K562 (cell line): ENCODE data around the gene CTXN1. TPM values are rescaled to one million over a fixed set of nuclear protein-coding genes. Genes with fewer than 3 reads are reported as not detected.

Experiments used
- BCOR ChIP-seq: fragments of 450-650 bp; IDR thresholded peaks from 2 replicates; pipeline ENCODE4 v1.6.1; 2016
- CTCFL ChIP-seq: IDR thresholded peaks from 2 replicates; pipeline ENCODE4 v1.6.1; 2011; ENCODE audit warnings: borderline replicate concordance, low read depth, mild to moderate bottlenecking, moderate library complexity, low read length; ENCODE audit not compliant: insufficient read depth, poor library complexity, severe bottlenecking
- EGR1 ChIP-seq: fragments of 450-650 bp; conservative IDR thresholded peaks from 2 replicates; pipeline ENCODE4 v1.6.1; 2017; ENCODE audit warnings: mild to moderate bottlenecking
- EP400 ChIP-seq: fragments of 450-650 bp; IDR thresholded peaks from 2 replicates; pipeline ENCODE4 v1.6.1; 2017; ENCODE audit warnings: antibody characterized with exemption, mild to moderate bottlenecking, moderate library complexity
- ETV5 ChIP-seq: sonication (generic); formaldehyde crosslinking; IDR thresholded peaks from 2 replicates; pipeline ENCODE4 v1.4.0; 2020; ENCODE audit warnings: low read depth, mild to moderate bottlenecking, missing genetic modification reagents
- HBP1 ChIP-seq: fragments of 450-650 bp; formaldehyde crosslinking; IDR thresholded peaks from 2 replicates; pipeline ENCODE4 v1.4.0; 2022; ENCODE audit warnings: missing genetic modification characterization
- HMGN3 ChIP-seq: IDR thresholded peaks from 2 replicates; pipeline ENCODE4 v1.6.1; 2011; ENCODE audit warnings: borderline replicate concordance, low read depth, mild to moderate bottlenecking, mixed read lengths, low read length; ENCODE audit not compliant: insufficient read length; ENCODE audit errors: extremely low read depth
- KLF6 ChIP-seq: fragments of 250-450 bp; sonication (Bioruptor Pico); IDR thresholded peaks from 2 replicates; pipeline ENCODE4 v1.4.0; 2020; ENCODE audit warnings: mild to moderate bottlenecking, moderate library complexity, borderline replicate concordance
- MLLT1 ChIP-seq, 2 experiments: fragments of 450-650 bp; IDR thresholded peaks; 2 replicates each; pipeline ENCODE4 v1.6.1; 2016
- MTA1 ChIP-seq: fragments of 450-650 bp; IDR thresholded peaks from 2 replicates; pipeline ENCODE4 v1.6.1; 2017; ENCODE audit warnings: borderline replicate concordance
- NR2C2 ChIP-seq, 2 experiments: fragments of 200-800 bp in 1 of 2; sonication (Bioruptor generic) in 1 of 2; sonication (generic) in 1 of 2; formaldehyde crosslinking in 1 of 2; IDR thresholded peaks; 2 replicates each; pipeline versions ENCODE4 v1.6.1 to v1.8.0; 2016 to 2022; ENCODE audit warnings: mild to moderate bottlenecking in 1 of 2, missing compliant biosample characterization in 1 of 2, missing genetic modification characterization in 1 of 2, missing genetic modification reagents in 1 of 2
- POLR2B ChIP-seq: fragments of 450-650 bp; IDR thresholded peaks from 2 replicates; pipeline ENCODE4 v1.6.1; 2018; ENCODE audit warnings: low read depth; ENCODE audit not compliant: partially characterized antibody
- RNF2 ChIP-seq: sonication (generic); IDR thresholded peaks from 2 replicates; pipeline ENCODE4 v1.6.1; 2016
- VEZF1 ChIP-seq: fragments of 200-800 bp; sonication (Bioruptor generic); IDR thresholded peaks from 2 replicates; pipeline ENCODE4 v1.6.1; 2017; ENCODE audit warnings: missing genetic modification characterization, missing compliant biosample characterization
- ZNF316 ChIP-seq: fragments of 450-650 bp; IDR thresholded peaks from 2 replicates; pipeline ENCODE4 v1.6.1; 2016
- ZNF695 ChIP-seq: fragments of 450-650 bp; formaldehyde crosslinking; IDR thresholded peaks from 2 replicates; pipeline ENCODE4 v1.4.0; 2020; ENCODE audit warnings: mild to moderate bottlenecking, moderate library complexity
- polyA plus RNA-seq, 8 experiments: library from polyadenylated mRNA; depleted of rRNA in 4 of 8; stranded (reverse) in 5 of 8; unstranded in 3 of 8; fragments of >200 nt; fragmentation: Nextera tagmentation in 2 of 8; fragmentation: Illumina TruSeq in 1 of 8; extraction: Ambion mirVana in 2 of 8; extraction: Trizol in 1 of 8; gene quantifications; 2 replicates each; pipeline versions ENCODE4 v1.2.1 to v1.2.3, GENCODE V29; 2011 to 2014; ENCODE audit warnings: inconsistent platforms in 1 of 8, missing spikeins in 1 of 8
- total RNA-seq, 7 experiments: library from RNA; depleted of rRNA in 6 of 7; stranded (reverse); fragments of >200 nt in 6 of 7; fragmentation: Illumina TruSeq in 2 of 7; extraction: Trizol in 2 of 7; gene quantifications; 2 replicates each; pipeline versions ENCODE4 v1.2.1 to v1.2.3, GENCODE V29; 2011 to 2021; ENCODE audit warnings: low replicate concordance in 1 of 7
- TF ChIP-seq, protein P1 (sequence below): fragments of 450-650 bp; formaldehyde crosslinking; IDR thresholded peaks from 2 replicates; pipeline ENCODE4 v1.4.0; 2022; ENCODE audit warnings: missing genetic modification characterization

CTXN1 gene
- total and polyA plus RNA-seq, 9 of the 15 experiments (the other 6 are each of a cell fraction or from before 2014, with no cell fraction given), result 0.15 to 37.4 (median 1.8) TPM; not detected in 2

DNA sequence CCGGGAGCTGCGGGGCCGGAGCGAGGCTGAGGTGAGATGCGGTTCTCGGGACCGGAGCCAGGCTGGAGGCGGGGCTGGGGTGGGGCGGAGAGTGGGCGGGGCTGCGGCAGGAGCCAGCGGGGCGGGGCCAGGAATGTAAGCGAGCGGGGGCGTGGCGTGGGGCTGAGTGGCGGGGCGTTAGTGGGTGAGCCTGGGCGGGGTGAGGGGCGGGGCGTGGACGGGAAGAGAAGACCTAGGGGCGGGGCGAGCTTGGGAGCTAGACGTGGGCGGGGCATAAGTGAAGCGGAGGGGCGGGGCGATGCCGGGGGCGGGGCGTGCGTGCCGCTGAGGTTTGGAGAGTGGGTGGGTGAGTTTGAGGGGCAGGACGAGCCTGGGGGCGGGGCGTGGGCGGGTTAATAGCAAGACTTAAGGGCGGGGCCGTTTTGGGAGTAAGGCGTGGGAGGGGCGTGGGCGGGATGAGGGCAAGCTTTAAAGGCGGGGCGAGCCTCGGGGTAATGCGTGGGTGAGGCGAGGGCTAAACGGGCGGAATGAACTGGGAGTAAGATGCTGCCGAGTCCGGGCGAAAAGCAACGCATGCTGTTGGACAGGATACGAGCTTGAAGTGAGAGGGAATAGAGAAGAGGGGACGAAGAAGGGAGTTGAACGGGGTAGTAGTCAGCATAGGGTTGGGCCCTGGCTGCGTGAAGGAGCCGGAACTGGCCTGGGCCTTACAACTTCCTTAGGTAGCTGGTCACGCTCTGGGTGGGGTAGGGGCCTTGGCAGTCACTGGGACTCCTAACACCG lies 5.2 kb downstream of the CTXN1 start (continued):
- 0 out of 4 replicates have a peak, but pooled peaks of 1 of the 2 experiments have one; percentile 26 for TF ChIP-seq MLLT1 (IDR thresholded peaks at IDR 0.05)
- TF ChIP-seq EGR1, result peak; percentile 100
- TF ChIP-seq CTCFL, result no peak
- TF ChIP-seq KLF6 (CRISPR knock-in tag), result 0 out of 2 replicates have a peak, but pooled peaks have one; percentile 48
- peak; percentile 64 for TF ChIP-seq BCOR
- TF ChIP-seq ZNF695, result peak; percentile 42; the same call in 1 of the 2 replicates
- TF ChIP-seq NR2C2 (CRISPR knock-in tag; IDR thresholded peaks at IDR 0.05), result peak; percentile 69
- no peak; the same call in 1 of the 2 replicates for TF ChIP-seq NR2C2 (tag; IDR thresholded peaks at IDR 0.05)
- TF ChIP-seq MTA1, result 0 out of 2 replicates have a peak, but pooled peaks have one; percentile 40
- peak; percentile 71; the same call in 1 of the 2 replicates for TF ChIP-seq HBP1 (CRISPR knock-in tag)
- TF ChIP-seq ETV5 (CRISPR knock-in tag), result no peak
- peak; percentile 14; the same call in 1 of the 2 replicates for TF ChIP-seq RNF2
- TF ChIP-seq ZNF316, result no peak
- peak; percentile 77 for TF ChIP-seq VEZF1
- TF ChIP-seq, protein P1, sequence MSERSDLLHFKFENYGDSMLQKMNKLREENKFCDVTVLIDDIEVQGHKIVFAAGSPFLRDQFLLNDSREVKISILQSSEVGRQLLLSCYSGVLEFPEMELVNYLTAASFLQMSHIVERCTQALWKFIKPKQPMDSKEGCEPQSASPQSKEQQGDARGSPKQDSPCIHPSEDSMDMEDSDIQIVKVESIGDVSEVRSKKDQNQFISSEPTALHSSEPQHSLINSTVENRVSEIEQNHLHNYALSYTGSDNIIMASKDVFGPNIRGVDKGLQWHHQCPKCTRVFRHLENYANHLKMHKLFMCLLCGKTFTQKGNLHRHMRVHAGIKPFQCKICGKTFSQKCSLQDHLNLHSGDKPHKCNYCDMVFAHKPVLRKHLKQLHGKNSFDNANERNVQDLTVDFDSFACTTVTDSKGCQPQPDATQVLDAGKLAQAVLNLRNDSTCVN (CRISPR knock-in tag), result peak; percentile 91; the same call in 1 of the 2 replicates
- peak; percentile 47; the same call in 1 of the 2 replicates for TF ChIP-seq EP400
- TF ChIP-seq POLR2B, result peak; percentile 56
- TF ChIP-seq HMGN3, result peak; percentile 15
